GM12801 (cell line): ENCODE data around the gene UBAP1L.

Experiments used
- CTCF ChIP-seq: IDR thresholded peaks from one replicate; pipeline ENCODE4 v1.5.1; 2011; ENCODE audit warnings: control low read depth; ENCODE audit not compliant: insufficient read length; ENCODE audit errors: extremely low read depth

Gene UBAP1L

DNA sequence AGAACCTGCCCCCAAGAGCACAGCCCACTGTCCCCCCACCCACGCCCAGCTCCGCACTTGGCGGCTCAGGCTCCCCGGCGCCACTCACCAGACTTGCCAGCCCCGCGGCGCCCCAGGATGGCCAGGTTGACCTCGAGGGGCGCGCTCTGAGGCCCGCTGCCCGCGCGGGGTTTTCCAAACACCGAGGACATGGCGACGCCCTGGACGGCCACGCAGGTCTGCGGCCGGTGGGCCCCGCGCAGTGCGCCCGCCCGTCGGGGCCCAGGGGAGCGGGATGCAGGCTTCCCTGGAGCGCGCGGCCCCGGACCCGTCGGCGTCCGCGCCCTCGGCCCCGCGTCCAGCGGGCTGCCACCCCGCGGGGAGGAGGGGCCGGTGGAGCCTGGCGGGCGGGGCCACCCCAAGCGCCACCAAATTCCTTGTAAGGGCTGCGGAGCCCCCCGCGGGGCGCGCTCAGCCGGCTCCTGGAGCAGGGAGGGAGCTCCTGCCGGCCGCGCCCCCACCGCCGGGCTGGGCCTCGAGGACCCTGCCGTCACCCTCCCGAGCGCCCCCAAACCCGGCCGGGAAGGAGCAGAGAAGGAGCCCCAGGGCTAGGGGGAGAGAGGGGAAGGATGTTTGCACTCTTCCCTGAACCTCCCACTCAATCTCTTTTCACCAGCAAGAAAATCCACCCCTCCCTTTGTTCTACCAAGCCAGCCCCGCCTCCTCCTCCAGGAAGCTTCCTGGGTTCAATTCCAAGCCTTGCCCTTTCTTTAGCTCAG is 47.2 kb downstream of the UBAP1L start, which contains the start of gene RASL12:
RASL12 (minus strand) TSS at position 347 of the 758 bp plus-strand sequence; CDS start at position 191, 156 bp downstream.
- no peak for TF ChIP-seq CTCF

- no peak for TF ChIP-seq CTCF
Observed at GRCh38 chr15:65067317-65067644, 47.7 kb downstream of the UBAP1L start.

GRCh38 chr15:65066635-65067316 is 48.2 kb downstream of the UBAP1L start:
- TF ChIP-seq CTCF, result no peak

DNA sequence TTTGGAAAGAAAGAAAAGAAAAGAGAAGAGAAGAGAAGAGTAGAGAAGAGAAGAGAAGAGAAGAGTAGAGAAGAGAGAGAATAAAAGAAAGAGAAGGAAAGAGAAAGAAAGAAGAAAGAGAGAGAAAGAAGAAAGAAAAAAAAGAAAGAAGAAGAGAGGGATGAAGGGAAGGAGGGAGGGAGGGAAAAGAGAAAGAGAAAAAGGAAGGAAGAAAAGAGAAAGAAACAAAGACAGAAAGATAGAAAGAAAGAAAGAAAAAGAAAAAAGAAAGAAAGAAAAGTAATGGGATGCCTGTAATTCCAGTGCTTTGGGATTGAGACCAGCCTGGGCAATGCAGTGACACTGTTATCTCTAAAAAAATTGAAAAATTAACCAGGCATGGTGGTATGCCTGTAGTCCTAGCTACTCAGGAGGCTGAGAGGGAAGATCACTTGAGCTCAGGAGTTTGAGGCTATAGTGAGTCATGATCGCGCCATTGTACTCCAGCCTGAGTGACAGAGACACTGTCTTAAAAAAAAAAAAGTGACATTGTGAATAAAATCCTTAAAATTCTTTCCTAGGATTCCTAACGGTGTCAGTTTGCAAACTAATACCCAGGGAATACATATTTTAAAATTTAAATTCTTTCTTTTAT is 48.9 kb downstream of the UBAP1L start:
- no peak for TF ChIP-seq CTCF

GRCh38 chr15:65062726-65063125 is 52.3 kb downstream of the UBAP1L start:
- TF ChIP-seq CTCF, result no peak

DNA sequence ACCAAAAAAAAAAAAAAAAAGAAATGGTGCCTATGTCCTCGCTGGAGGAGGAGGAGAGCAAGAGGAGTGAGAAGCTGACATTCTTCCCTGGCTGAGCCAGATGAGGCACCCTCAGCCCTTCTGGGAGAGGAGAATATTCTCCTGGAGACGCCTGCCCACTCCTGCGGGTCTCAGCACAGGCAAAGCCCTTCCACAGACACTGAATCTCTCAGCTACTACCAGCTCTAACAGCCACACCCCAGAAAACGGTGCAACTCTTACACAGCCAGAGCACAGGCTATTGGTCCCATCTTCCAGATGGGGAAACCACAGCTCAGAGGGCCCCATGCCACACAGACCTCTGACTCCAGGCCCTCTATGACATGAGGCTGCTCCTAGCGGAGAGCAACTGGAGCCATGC is 52.9 kb downstream of the UBAP1L start:
- TF ChIP-seq CTCF, result no peak

GRCh38 chr15:65060641-65061397 is 54.2 kb downstream of the UBAP1L start:
- TF ChIP-seq CTCF, result no peak
